Stimulated activated CD4-positive, alpha-beta T cell treated with anti-CD3 and anti-CD28 coated beads, Interleukin-2, amount 100 ng/mL, for 48 hours (primary cell): Measurements from ENCODE around the gene TUB.

Source experiments
- DNase-seq, 2 donors: peaks; one replicate each; pipeline ENCODE4 v3.0.0-alpha.2; 2020

The TUB gene

DNA sequence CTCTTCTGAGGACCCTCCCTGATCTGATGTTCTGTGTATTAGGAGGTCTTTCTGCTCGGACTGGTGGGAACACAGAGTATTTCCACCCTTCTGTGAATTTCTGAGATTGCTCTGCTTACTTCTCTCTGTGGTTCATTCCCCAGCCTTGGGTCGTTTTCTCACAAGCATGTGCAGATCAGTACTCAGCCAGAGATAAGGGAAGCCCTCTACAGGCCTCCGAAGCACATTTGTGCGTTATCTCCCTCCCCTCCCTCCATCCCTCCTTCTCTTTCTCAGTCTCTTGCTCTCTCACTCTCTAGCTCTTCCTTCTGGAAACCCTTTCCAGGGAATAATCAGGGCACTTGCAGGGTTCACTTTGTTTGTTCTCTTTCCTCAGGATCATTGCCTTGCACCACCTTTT, 35.2 kb upstream of the TUB start:
- no peak for DNase-seq

DNA sequence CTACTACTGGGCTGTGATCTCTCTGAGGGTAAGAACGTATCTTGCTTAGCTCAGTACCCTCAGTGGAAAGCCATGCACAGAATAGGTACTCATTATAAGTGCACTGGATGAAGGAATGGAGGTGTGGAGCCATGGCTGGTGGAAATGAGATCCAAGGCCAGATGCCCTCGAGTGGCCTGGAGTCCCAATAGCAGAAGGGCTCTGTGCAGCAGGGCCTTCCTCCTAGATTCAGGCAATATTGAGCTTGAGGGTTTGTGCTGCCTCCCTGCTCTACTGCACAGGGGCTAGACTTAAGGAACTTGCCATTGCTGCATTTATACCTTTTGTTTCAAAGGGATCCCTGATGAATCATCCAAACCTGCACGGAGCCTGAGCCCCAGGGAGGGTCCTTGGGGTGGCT, 33.6 kb upstream of the TUB start:
- DNase-seq: no peak

DNA sequence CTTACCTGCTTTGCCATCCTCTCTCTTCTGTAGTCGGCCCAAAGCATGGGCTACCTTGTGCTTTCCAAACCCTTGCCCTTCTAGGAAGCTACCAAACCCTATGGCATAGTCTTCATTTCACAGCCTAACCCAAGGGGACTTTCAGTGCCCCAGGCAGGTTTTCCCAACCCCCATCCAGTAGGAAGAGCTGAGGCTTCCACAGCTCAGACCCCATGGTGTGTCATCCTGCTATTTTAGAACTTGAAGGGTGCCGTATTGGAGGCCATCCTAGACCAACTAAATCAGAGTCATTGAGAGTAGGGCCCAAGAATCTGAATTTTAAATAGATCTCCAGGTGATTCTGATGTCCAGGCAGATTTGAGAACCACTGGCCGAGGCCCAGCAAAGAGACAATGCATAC, 31.9 kb upstream of the TUB start:
- DNase-seq: no peak

DNA sequence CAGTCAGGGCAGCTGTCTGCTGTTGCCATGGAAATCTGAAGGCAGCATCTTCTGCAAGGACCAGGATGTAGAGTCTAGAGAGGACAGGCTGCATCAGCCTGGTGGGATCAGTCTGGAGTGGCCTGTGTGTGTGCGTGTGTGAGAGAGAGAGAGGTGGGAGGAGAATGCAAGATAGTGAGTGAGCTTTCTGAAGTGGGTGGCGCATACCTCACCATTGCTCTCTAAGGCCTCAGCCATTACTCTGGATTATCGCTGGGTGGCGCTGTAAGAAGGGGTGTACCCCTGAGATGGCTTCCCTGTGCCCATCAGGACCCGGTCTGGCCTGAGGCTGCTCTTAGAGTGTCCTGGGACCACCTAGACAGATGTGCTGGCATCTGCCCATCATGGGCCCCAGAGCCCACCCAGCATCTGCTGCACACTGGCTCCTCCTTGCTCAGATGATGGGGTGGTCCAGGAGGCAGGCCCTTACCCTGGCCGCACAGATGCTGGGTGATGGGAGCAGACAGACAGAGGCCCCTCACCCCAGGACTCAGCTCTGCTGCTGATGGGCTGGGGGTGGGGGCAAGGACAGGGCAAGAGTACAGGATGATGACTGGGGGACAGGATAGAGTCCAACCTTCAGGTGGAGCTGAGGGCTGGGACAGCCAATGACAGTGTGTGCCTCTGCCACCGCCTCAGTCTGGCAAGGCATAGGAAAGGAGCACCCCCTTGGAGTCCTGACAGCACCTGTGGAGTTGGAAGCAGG, 25.7 kb upstream of the TUB start:
- DNase-seq: no peak

DNA sequence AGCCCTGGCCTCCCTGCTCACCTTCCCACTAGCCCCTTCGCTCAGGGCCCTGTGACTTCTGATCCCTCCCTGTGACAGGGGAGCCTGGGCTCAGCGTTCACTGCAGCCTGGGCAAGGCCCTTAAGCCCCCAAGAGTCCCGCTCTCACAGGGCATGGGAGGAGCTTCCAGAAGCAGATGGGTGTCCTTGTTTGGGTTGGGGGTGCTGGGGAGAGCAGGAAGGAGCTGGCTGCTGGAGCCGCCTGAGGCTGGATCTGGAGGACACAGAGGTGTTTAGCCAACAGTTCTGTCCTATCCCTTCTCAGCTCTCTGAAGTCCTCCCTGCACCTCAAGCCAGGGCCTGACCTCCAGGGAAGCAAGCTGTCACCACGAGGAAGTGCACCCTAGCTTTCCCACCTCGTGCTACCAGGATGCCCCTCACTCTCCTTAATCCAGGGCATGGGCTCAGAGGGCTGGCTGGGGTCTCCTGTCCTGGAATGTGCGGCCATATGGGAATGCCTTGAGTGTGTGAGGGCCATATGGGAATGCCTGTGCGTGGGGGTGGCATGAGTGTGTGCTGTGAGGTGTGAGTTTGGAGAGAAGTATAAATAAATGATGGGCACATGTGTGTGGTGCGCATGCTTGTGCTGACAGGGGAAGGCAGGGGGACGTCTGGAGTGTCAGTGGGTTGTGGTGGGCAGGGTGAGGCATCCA, 25.0 kb upstream of the TUB start:
- no peak for DNase-seq

DNA sequence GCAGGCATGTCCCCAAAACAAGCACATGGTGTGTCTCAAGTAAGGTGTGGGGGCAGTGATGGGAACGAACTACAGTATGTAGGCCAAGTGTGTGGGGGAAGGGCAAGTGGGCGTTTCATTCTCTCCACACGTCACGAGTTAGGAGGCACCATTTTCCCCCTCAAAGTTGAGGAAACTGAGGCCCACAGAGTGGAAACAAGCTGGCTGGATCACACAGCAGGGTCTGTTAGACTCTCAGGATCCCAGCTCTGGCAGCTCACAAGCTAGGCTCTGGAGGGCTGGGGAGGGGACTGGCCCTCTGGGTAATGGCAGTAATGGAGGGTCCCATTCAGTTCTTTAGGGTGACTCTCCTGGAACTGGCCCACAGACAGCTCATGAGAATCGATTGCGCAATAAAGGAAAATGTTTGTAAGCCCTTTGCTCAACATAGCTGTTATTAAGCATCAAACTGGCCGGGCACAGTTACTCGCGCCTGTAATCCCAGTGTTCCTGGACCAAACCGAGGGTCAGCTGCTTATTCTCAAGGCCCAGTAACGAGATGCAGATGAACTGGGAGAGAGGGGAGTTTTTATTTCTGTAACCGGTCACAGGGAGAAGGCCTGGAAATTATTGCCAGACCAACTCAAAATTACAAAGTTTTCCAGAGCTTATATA, 24.1 kb upstream of the TUB start:
- no peak for DNase-seq

DNA sequence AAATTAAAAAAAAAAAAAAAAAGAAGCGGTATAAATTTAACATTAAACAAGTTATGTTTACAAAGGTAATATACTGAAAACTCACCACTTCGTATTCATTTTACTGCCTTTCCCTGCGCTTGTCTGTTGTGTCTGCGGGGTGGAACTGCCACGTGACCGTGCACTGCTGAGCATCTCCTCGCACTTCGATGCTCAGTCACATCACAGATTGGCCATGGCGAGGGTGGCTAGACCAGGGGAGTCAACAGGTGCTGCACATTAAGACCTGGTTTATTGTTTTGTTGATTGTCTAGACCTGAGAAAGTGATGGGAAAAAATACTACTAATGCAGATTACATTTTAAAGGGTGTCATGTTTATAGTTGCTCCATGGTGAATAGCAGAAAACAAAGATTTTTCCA, 22.8 kb upstream of the TUB start:
- DNase-seq: no peak

DNA sequence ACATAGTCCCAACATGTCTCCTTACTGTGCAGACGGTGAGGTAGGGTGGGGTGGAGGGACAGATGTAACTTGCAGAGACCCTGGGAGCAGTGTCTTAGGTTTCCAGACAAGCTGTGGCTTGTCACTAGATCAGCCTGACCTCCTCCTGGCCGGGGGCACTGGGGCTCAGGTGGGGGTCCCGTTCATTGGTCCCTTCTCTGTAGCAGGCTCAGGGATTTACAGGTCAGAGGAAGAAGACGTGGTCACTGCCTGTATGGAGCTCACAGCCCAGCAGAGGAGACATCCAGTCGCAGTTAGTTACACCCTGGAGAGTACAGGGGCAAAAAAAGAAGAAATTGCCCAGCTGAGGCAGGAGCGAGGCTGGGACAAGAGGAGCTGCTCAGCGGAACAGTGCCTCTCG, 22.0 kb upstream of the TUB start:
- no peak for DNase-seq

DNA sequence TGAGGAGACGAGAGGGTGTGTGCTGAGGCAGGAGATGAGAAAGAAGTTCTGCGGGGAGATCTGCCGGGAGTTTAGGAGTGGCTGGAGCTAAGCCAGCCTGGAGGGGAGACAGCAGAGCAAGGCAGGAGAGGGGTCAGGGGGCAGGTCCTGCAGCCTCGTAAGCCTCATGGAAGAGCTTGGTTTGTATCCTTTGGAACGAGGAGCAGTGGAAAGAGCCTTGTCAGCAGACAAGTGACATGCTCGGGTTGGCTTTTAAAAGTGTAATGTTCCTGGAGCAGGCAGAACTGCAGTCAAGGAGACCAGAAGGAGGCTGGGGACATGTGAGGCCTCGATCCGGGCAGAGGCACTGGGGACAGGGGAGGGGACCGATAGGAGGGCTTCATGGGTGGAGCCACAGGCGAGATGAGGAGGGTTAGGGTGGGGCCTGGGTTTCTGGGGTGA, 21.4 kb upstream of the TUB start:
- DNase-seq: no peak

DNA sequence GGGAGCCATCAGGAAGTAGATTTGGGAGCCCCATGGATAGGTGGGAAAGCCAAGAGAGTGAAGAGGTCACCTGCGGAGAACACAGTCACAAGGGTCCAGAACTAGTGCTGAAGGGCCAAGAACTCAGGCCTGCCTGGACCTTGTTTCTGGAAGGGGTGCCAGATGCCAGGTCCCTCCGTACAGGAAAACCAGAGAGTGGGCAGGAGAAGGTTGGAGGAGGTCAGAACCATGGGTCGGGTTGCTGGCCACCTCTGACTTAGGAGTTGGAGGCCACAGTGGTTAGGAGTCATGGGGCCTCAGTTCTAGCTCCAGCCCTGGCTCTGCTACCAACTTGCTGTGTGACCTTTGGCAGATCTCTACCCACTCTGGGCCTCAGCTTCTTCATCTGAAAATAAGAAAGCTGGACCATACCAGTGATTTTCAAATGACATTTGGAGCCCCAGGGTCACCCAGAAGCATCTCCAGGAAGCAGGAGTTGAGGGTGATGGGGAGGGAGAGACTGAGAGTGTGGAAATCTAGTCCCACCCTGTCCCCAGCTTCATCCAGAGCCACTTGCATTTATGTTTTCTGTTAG, 20.8 kb upstream of the TUB start:
- DNase-seq: no peak

DNA sequence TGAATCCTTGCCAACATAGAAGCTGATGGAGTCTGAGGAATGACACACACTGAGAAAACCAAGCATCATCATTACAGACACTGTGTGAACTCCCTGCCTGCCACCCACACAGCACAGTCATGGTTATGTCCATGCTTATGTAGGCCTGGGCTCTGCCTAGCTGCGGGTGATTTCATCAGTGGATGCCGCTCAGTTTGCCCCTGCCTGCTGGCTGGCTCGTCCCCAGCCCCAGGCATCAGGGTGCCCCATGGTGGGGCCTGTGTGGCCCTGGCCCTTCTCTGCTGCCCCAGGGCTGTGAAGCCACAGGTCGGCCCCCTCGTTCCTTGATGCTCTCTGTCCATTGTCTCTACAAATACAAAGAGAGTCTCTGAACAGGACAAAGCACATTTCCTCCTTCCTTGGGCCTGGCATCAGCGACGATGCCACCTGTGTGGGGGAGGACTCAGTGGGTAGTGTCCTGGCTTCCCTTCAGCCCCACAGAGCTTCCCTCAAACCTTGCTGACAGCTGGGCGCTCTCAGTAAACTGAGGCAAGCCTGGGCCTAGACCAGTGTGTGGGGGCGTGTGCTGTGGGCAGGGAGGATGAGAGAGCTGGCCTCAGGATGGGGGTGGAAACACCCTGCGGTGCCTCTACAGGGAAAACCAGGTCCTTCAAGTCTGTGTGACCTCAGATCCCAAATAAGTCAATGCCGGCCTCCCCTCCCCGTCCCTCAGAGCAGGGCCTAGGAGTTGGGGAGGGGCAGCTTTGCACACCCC, 20.0 kb upstream of the TUB start:
- no peak for DNase-seq

DNA sequence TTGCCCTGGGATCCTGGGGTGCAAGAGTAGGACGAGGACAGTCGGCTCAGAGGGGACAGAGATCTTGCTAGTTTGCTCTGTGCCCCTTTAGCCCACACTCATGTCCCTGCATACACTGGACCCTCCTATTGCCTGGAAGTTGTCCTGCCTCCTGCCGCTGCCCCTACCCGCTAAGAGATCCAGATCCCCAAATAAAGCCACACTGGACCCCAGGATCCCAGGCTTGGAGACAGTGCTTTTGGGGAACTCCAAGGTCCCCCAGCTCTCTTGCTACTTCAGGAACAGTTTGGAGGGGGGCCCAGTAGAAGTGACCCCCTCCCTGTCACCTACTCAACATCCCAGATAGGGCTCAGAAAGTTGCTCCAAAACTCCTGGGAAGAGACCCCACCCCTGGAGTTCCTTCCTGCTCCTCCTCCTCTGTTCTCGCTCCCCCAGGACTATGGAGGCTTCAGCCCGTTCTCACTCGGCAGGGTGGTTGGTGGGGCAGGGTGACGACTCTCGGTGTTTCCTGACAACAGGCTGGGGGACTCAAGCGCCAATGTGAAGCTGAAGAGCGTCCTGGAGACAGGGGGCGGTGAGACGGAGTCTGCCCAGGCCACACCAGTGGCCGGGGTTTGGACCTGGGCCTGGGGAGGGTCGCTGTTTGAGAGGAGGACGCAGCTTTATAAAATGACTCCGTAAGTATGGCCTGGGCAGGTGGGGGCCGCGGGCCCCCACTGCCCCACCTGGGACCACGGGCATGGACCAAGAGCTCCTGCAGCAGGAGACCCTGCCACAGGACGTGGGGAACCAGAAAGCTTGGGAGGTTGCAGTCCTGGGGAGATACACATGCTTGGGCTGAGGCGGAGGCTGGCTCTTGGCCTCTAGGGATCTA, 19.2 kb upstream of the TUB start:
- DNase-seq: no peak

DNA sequence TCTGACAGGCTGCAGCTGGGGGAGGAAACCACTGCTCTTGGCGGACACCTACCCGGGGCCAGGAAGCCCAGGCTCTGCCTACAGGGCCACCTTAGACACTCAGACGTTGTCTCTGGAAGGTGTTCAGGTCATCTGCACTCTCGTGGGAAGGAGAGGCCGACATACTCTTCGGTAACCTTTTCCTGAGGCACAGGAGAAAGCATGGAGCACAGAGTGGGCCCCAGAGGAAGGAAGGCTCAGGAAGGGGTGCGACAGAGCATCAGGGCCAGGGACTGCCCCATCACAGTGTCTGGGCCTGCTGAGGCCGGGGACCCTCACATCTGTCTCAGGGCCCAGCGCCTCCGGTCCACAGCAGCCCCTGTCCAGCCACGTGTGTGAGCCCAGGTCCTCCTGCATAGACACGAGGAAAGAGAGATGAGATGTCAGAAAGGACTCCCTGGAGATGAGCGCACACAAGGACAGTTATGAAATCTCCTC, 18.2 kb upstream of the TUB start:
- DNase-seq: no peak

DNA sequence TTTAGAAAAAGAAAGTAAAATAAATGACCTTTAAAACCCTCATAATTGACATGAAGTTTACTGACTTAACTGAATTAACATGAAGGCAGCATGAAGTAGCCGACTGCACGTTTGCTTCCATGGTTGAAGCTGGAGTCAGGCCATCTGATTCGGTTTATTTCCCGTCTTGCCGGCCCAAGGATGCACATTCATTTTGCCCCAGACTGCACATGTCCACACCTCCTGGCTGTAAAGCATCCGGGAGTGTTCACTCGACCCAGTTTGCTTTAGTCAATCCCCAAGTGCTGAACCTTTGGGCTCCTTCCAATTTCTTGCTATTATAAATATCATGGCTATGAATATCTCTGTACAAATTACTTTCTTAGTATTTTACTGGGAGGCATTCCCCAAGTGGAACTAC, 17.7 kb upstream of the TUB start:
- no peak for DNase-seq

DNA sequence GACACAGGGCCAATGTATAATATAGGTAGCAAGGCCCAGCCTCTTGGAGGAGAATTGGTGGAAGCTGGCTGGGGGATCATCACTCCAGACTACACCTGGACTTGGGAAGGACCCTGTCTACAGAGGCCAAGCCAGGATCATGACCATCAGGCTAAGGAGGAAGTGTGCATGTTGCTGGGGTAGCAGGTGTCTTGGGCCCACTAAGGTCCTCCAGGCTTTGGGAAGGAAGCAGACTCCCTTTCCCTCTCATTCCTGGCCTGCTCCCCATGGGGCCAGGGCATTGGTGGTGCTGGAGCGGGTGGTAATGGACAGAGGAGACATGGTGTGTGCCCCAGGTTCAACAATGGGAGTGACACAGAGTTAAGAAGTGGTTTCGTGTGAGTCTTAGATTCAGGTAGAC, 16.0 kb upstream of the TUB start:
- no peak for DNase-seq

DNA sequence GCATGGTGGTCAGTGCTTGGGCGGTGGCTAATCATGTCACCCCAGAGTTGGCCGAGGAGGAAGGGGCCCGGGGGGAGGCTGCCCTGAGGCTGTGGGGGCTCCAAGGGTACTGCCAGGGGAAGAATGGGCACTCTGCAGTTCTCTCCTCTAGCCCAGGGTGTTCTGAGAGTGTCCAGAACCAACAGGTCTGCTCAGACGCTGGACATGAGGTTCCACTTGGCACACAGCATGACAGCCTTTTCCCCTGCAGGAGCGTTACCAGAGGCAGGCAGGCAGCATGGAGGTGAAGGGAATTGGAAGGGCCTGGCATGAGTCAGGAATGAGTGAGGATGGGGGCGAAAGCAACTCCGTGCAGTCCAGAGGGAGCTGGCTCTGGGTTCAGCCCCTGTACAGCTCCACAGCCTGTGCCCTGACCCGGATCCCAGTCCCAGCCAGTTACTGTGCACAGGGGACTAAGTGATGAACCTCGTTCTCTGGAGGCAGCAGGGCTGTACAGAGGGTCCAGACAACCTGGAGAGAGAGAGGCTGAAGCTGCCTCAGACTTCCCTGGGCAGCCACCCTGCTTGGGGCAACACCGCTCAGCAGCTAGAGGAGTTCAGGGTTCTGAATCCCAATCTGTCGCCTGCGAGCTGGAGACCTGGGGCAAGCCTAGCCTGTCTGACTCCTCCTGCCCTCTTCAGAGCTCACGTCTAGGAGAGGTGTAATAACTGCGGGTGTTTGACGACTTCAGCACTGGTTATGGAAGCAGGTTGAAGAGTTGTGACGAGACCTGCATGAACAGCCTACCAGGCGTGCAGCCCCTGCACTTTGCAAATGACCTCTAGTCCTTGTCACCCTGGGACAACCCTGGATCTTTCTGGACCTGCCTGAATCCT, 14.7 kb upstream of the TUB start:
- DNase-seq: no peak

DNA sequence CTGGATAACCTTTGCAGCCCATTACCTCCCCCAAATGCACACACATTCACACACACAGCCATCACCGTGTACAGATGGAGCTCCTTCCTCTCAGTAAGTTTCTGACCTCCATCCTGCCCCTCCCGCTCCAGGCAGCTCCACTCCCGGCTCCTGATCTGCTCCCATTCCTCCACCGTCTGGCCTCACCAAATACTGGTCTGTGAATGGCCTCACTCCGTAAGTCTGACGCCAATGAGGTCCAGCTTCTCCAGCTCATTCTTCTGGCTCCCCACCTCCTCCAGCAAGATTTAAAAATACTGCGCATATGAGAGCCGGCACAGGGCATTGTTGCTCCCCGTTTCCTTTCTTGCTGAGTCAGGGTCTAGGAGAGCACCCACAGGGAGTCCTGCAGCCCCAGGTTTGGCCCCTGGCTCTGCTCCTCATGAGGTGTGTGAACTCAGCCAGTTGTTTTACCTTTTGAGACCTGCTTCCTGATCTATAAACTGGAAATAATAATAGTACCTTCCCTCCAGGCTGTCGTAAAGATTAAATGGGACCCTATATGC, 14.0 kb upstream of the TUB start:
- DNase-seq: no peak

DNA sequence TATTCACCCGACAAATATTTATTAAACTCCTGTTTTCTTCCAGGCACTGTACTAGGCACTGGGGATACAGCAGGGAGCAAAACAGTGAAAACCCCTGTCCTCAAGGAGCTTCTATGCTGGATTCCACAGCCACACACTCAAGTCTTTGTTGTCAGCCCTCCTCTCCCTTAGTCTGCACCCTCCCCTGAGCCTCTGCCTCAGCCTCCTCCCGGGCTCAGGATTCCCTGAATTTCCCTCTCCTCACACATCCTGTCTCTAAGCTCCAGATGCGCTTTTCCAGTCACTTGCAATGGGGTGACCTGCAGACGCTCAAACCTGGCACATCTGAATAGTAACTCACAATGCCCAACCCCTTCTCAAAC, 13.5 kb upstream of the TUB start:
- no peak for DNase-seq

DNA sequence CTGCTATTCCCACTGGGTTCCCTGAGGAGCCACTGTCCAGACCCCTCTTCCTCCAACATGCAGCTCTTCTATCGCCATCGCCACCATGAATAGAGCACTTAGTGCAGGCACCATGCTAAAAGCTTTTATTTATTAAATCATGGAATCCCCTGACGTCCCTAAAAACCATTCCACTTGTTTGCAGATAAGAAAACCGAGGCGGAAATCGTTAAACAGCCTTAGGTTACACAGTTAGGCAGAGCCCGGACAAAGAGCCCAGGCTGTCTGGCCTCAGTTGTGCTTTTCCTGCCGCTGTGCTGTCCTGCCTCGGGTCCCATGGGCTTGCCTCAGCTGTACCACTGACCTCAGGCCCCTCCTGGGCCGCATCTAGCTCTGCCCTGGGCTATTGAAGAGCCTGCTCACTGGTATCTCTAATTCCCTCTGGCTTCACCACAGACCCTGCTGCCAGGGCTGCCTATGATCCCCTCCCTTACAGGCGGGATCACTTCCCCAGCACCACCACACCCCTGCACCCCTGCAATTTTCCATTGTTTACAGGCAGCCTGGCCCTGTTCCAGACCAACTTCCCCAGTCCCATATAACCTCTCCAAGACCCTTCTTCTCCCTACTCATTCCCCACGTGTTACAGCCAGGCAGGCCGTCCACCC, 13.0 kb upstream of the TUB start:
- DNase-seq: no peak

DNA sequence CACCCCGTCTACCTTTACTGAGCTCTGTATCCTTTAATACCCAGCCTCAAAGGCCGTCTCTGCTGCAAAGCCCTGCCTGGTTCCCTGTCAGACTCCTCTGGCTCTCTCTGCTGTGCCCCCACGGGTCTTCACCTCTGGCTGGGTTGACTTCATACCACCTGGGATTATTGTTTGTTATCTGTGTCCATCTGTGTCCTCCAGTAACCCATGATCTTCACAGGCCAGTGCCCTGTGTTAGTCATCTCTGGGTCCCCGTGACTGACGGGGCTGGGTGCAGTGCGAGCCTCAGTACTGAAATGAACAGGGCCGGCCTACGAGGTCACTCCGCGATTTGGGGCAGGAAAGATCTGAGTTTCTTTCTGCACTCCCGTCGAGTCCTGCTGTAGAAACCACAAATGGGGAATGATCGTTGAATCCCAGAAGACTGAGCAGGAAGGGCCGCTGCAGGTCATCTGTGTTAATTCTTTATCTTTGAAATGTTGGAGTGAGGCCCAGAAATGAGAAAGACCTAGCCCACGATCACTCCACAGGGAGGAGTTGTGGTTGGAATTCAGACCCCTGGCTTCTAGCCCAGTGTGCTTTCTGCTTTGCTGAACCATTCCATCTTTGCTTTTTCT, 12.3 kb upstream of the TUB start:
- no peak for DNase-seq
